Thyroid gland (tissue), 4 donors: Measurements from ENCODE around the gene TRIOBP.

Experiments
- POLR2A ChIP-seq, 2 donors: fragments of 450-650 bp; IDR thresholded peaks; one replicate each; pipeline ENCODE4 v1.6.1; 2017; ENCODE audit warnings: antibody characterized with exemption in 2 of 2, mild to moderate bottlenecking in 2 of 2, moderate library complexity in 1 of 2
- TF ChIP-seq, protein P1 (sequence below), 6 experiments: fragments of 200-600 bp in 3 of 6; fragments of 450-650 bp in 3 of 6; sonication (generic) in 3 of 6; IDR thresholded peaks; one replicate each; pipeline ENCODE4 v1.5.1; 2016 to 2019; ENCODE audit warnings: antibody characterized with exemption in 6 of 6, mild to moderate bottlenecking in 2 of 6, inconsistent platforms in 1 of 6, moderate library complexity in 1 of 6

DNA sequence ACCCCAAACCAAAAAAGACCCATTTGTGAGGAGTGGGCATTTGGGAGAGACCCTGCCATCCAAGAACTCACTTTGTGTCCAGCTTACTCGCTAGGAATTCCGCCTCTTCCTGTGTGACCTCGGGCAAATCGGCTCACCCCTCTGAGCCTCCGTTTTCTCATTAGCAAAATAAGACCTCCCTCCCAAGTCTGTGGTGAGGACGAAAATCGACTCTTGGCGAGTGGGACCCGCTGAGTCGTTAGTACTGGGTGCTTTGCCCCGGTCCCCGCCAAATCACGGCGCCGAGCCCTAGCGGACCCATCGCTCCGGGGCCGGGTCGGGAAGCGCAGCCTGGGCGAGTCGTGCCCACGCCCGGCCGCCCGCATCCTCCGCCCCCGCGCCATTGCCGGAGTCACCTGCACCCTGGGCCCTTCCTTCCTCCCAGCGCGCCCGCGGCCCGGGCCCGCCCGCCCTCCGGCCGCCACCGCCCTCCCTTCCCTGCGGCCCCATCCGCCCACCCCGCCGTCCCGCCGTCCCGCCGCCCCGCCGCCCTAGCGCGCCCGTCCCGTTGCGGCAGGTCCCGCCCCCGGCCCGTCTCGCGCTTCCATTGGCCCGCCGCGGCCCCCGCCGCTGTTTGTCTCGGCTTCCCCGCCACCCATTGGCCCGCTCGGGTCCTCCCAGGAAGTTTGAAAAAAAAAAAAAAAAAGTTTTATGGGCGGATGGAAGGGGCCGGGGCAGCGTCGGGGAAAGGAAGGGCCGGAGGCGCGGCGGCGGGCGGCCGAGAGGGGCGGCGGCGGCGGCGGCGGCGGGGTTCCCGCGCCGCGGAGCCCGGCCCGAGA, 48.9 kb downstream of the TRIOBP start:
- TF ChIP-seq, protein P1, sequence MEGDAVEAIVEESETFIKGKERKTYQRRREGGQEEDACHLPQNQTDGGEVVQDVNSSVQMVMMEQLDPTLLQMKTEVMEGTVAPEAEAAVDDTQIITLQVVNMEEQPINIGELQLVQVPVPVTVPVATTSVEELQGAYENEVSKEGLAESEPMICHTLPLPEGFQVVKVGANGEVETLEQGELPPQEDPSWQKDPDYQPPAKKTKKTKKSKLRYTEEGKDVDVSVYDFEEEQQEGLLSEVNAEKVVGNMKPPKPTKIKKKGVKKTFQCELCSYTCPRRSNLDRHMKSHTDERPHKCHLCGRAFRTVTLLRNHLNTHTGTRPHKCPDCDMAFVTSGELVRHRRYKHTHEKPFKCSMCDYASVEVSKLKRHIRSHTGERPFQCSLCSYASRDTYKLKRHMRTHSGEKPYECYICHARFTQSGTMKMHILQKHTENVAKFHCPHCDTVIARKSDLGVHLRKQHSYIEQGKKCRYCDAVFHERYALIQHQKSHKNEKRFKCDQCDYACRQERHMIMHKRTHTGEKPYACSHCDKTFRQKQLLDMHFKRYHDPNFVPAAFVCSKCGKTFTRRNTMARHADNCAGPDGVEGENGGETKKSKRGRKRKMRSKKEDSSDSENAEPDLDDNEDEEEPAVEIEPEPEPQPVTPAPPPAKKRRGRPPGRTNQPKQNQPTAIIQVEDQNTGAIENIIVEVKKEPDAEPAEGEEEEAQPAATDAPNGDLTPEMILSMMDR (IDR thresholded peaks at IDR 0.05) = no peak
- peak in 1 of 2 donors; percentile 71 for TF ChIP-seq POLR2A (IDR thresholded peaks at IDR 0.05)
